Suprapubic skin (tissue), 4 donors: ENCODE measurements around the gene PLA2G1B.

Source experiments
- EP300 ChIP-seq: sonication (generic); formaldehyde crosslinking; IDR thresholded peaks from one replicate; pipeline ENCODE4 v1.6.1; 2017; ENCODE audit warnings: antibody characterized with exemption
- POLR2A ChIP-seq, 2 donors: fragments of 450-650 bp; IDR thresholded peaks; one replicate each; pipeline ENCODE4 v1.6.1; 2017; ENCODE audit warnings: antibody characterized with exemption in 2 of 2, mild to moderate bottlenecking in 2 of 2, moderate library complexity in 2 of 2
- POLR2AphosphoS5 ChIP-seq, 3 donors: sonication (generic); formaldehyde crosslinking; IDR thresholded peaks; one replicate each; pipeline ENCODE4 v1.6.1; 2017; ENCODE audit warnings: antibody characterized with exemption in 3 of 3
- TF ChIP-seq, protein P1 (sequence below), 2 donors: fragments of 200-600 bp in 1 of 2; fragments of 450-650 bp in 1 of 2; sonication (generic) in 1 of 2; IDR thresholded peaks; one replicate each; pipeline ENCODE4 v1.5.1; 2016 to 2019; ENCODE audit warnings: antibody characterized with exemption in 2 of 2, mild to moderate bottlenecking in 1 of 2, moderate library complexity in 1 of 2

DNA sequence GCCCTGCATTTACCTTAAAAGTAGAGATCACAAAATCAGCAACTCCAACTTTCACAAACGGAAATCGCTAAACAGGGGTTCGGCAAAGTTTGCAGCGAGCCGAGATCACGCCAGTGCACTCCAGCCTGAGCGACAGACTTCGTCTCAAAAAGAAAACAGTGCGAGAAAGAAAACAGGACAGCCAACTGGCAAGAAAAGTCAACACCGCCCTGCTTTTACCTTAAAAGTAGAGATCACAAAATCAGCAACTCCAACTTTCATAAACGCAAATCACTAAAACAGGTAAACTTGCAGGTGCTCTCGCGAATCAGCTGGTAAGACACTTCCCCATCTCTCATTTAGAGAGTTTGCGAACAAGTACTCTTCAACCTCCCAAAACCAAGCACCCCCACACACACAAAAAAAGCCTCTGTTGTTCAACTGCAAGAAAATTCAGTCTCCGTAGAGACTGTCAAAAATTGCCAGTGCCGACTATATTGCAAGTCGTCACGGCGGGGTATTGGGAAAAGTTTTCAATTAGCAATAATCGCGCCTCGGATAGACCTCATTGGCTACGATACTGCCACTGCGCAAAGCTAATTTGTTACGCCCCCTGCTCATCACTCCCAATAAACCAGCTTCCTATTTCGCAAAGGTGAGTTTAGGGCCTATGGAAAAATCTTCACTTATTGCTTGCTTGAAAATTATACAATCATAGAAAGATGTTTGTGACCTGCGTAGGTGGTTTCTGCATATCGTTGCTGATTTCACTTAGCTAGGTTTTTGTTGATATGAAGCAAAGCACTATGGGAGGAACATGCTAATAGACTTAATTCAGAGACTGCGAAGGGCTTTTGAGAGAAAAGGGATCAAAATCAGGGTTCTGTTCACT, 34.7 kb downstream of the PLA2G1B start, which contains the start of gene RNU4-1:
- TF ChIP-seq POLR2AphosphoS5 (IDR thresholded peaks at IDR 0.05) (peak in 2 of 3 donors; percentile 49 to 68), POLR2A (IDR thresholded peaks at IDR 0.05) (peak in 1 of 2 donors; percentile 78), EP300 (no peak)
- TF ChIP-seq, protein P1, sequence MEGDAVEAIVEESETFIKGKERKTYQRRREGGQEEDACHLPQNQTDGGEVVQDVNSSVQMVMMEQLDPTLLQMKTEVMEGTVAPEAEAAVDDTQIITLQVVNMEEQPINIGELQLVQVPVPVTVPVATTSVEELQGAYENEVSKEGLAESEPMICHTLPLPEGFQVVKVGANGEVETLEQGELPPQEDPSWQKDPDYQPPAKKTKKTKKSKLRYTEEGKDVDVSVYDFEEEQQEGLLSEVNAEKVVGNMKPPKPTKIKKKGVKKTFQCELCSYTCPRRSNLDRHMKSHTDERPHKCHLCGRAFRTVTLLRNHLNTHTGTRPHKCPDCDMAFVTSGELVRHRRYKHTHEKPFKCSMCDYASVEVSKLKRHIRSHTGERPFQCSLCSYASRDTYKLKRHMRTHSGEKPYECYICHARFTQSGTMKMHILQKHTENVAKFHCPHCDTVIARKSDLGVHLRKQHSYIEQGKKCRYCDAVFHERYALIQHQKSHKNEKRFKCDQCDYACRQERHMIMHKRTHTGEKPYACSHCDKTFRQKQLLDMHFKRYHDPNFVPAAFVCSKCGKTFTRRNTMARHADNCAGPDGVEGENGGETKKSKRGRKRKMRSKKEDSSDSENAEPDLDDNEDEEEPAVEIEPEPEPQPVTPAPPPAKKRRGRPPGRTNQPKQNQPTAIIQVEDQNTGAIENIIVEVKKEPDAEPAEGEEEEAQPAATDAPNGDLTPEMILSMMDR (IDR thresholded peaks at IDR 0.05): no peak
